GM23338 (cell line): ENCODE data around the gene PRM1.
"Not testable (repeated sequence)": the region's sequence is repeated elsewhere in the genome, so short reads cannot be mapped to it uniquely, and the experiment has no call there.

Experiments used
- EZH2 ChIP-seq: fragments of 200-600 bp; sonication (generic); IDR thresholded peaks from one replicate; pipeline ENCODE4 v1.8.0; 2017; ENCODE audit warnings: antibody characterized with exemption, mild to moderate bottlenecking, low read depth; ENCODE audit not compliant: unreplicated experiment
- EZH2phosphoT487 ChIP-seq: fragments of 200-600 bp; sonication (generic); IDR thresholded peaks from one replicate; pipeline ENCODE4 v1.8.1; 2018; ENCODE audit warnings: antibody characterized with exemption; ENCODE audit not compliant: unreplicated experiment
- POLR2AphosphoS5 ChIP-seq: IDR thresholded peaks from 2 replicates; pipeline ENCODE4 v1.6.1; 2016; ENCODE audit warnings: antibody characterized with exemption, low read depth
- ZNF331 ChIP-seq: fragments of 250-450 bp; sonication (Bioruptor Pico); IDR thresholded peaks from 2 replicates; pipeline ENCODE4 v1.5.0; 2020; ENCODE audit warnings: low read depth, mild to moderate bottlenecking, moderate library complexity
- TF ChIP-seq, protein P1 (sequence below): IDR thresholded peaks from one replicate; pipeline ENCODE4 v1.6.1; 2018; ENCODE audit warnings: antibody characterized with exemption; ENCODE audit not compliant: unreplicated experiment
- TF ChIP-seq, protein P2 (sequence below), 2 experiments: fragments of 200-600 bp in 1 of 2; sonication (generic) in 1 of 2; conservative IDR thresholded peaks; 2 replicates each; pipeline versions ENCODE4 v1.5.1 to v1.6.1; 2016 to 2017; ENCODE audit warnings: antibody characterized with exemption in 2 of 2, low read depth in 2 of 2, mild to moderate bottlenecking in 2 of 2, moderate library complexity in 1 of 2

DNA sequence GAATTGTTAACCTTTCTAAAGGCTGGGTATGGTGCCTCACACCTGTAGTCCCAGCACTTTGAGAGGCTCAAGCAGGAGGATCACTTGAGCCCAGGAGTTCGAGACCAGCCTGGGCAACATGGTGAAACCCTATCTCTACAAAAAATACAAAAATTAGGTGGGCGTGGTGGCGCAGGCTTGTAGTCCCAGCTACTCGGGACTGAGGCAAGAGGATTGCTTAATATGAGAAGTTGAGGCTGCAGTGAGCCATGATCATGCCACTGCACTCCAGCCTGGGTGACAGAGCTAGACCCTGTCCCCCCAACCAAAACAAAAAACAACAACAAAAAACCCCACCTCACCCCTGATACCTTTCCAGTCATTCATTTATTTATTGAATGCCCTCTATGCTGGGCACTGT, 8.6 kb upstream of the PRM1 start:
- TF ChIP-seq, protein P1, sequence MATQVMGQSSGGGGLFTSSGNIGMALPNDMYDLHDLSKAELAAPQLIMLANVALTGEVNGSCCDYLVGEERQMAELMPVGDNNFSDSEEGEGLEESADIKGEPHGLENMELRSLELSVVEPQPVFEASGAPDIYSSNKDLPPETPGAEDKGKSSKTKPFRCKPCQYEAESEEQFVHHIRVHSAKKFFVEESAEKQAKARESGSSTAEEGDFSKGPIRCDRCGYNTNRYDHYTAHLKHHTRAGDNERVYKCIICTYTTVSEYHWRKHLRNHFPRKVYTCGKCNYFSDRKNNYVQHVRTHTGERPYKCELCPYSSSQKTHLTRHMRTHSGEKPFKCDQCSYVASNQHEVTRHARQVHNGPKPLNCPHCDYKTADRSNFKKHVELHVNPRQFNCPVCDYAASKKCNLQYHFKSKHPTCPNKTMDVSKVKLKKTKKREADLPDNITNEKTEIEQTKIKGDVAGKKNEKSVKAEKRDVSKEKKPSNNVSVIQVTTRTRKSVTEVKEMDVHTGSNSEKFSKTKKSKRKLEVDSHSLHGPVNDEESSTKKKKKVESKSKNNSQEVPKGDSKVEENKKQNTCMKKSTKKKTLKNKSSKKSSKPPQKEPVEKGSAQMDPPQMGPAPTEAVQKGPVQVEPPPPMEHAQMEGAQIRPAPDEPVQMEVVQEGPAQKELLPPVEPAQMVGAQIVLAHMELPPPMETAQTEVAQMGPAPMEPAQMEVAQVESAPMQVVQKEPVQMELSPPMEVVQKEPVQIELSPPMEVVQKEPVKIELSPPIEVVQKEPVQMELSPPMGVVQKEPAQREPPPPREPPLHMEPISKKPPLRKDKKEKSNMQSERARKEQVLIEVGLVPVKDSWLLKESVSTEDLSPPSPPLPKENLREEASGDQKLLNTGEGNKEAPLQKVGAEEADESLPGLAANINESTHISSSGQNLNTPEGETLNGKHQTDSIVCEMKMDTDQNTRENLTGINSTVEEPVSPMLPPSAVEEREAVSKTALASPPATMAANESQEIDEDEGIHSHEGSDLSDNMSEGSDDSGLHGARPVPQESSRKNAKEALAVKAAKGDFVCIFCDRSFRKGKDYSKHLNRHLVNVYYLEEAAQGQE = not testable (repeated sequence)
- not testable (repeated sequence) for TF ChIP-seq EZH2, POLR2AphosphoS5, EZH2phosphoT487, ZNF331
- TF ChIP-seq, protein P2, sequence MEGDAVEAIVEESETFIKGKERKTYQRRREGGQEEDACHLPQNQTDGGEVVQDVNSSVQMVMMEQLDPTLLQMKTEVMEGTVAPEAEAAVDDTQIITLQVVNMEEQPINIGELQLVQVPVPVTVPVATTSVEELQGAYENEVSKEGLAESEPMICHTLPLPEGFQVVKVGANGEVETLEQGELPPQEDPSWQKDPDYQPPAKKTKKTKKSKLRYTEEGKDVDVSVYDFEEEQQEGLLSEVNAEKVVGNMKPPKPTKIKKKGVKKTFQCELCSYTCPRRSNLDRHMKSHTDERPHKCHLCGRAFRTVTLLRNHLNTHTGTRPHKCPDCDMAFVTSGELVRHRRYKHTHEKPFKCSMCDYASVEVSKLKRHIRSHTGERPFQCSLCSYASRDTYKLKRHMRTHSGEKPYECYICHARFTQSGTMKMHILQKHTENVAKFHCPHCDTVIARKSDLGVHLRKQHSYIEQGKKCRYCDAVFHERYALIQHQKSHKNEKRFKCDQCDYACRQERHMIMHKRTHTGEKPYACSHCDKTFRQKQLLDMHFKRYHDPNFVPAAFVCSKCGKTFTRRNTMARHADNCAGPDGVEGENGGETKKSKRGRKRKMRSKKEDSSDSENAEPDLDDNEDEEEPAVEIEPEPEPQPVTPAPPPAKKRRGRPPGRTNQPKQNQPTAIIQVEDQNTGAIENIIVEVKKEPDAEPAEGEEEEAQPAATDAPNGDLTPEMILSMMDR (conservative IDR thresholded peaks at IDR 0.05; ENCODE audit: low read depth in 2 of 2) = not testable (repeated sequence)
